NCI-H345 treated with DMSO at 0.1 percent for 48 hours (cell line): Measurements from ENCODE around the gene PTPN13.
"Not testable (repeated sequence)": the region's sequence is repeated elsewhere in the genome, so short reads cannot be mapped to it uniquely, and the experiment has no call there.

Experiments
- DNase-seq: peaks from one replicate; lab custom pipeline; 2025; ENCODE audit not compliant: unreplicated experiment; lab: John Stamatoyannopoulos, UW

Gene PTPN13

GRCh38 chr4:86641516-86642090 is 47.5 kb downstream of the PTPN13 start:
- no peak for DNase-seq

DNA sequence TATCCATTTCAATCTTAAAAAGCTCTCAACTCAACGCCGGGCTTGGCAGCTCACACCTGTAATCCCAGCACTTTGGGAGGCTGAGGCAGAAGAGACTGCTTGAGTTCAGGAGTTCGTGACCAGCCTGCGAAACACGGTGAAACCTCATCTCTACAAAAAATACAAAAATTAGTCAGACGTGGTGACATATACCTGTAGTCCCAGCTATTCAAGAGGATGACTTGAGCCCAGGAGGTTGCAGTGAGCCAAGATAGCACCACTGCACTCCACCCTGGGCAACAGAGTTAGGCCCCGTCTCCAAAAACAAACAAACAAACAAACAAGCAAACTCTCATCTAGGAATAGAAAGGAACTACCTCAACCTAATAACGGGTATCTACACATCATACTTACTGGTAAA is 50.8 kb downstream of the PTPN13 start:
- DNase-seq, result no peak

- DNase-seq, result no peak
Observed at GRCh38 chr4:86652332-86652932, 58.3 kb downstream of the PTPN13 start.

GRCh38 chr4:86653237-86653865 is 59.2 kb downstream of the PTPN13 start:
- no peak for DNase-seq

GRCh38 chr4:86656781-86657180 is 62.7 kb downstream of the PTPN13 start:
- DNase-seq, result not testable (repeated sequence)

- DNase-seq, result no peak
Observed at GRCh38 chr4:86657382-86657781, 63.3 kb downstream of the PTPN13 start.

DNA sequence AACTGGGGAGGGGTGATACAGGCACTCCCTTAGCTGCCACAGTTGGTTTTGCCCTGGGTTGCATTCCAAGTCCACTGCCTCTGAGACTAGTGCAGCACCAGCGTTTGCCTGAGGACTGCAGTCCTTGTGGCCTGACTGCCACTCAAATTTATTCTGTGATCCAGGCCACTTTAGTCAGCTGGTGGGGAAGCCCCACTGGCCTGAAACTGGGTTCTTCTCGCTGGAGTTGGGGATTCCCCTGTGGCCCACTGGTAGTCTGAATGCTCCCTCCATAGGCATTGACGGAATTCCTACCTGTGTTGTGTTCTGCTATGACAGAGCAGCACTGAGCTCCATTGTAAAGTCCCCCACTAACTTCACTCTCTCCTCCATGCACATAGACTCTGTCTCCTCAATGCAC is 63.8 kb downstream of the PTPN13 start:
- DNase-seq, result no peak

DNA sequence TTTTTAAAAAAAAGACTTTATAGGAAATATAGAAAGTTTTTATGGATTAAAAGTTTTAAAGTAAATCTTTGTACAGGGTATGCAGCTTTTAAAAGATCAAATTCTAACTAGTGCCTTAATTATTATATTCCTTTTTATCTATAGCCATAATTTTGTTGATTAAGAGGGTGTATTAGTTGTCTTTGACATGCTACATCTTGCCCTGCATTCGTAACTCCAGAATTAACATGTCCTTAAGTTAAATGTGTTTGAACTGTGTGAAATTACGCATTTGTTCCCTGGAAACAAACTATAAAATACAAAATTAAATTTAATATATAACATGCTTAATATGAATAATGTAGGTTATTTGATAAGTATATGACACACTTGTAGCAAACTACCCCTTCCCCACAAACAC is 66.3 kb downstream of the PTPN13 start:
- no peak for DNase-seq

- DNase-seq, result no peak
Observed at GRCh38 chr4:86661006-86661405, 66.9 kb downstream of the PTPN13 start.

- no peak for DNase-seq
Observed at GRCh38 chr4:86661418-86661817, 67.3 kb downstream of the PTPN13 start.

GRCh38 chr4:86664959-86665358 is 70.8 kb downstream of the PTPN13 start:
- no peak for DNase-seq

DNA sequence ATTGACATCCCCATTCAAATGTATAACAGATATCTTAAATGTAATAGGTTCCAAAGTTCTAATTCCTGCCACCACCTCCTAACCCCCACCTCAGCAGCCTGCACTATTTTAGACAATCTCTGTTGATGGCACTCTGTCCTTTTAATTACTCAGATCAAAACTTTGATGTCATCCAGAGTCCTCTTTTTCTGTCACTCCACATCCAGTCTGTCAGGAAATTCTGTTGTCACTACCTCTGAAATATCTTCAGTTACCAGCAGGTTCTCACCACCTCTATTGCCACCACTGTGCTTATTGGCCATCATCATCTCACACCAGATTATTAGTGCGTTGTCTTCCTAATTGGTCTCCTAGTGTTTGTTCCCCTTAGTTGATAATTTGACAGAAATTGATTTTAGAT is 76.2 kb downstream of the PTPN13 start:
- no peak for DNase-seq

DNA sequence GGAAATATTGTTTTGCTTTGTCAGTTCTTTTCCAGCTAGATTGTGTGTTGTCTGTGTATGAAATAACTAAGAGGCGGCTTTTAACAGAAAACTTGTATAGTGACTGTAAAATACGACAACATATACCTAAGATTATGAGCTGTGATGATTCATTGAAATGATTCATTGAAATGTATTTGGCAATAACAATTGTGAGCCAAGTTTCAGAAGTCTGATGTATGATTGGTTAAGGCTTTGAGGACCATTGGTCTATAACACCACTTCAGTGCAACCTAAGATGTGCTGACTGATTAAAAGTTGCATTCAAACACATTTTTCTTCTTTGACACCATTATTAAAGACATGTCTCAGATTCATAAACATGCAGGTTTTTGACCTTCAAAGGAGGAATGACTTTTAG is 76.6 kb downstream of the PTPN13 start:
- DNase-seq, result no peak

GRCh38 chr4:86675548-86675947 is 81.4 kb downstream of the PTPN13 start:
- no peak for DNase-seq

GRCh38 chr4:86678796-86679195 is 84.7 kb downstream of the PTPN13 start:
- DNase-seq, result no peak

DNA sequence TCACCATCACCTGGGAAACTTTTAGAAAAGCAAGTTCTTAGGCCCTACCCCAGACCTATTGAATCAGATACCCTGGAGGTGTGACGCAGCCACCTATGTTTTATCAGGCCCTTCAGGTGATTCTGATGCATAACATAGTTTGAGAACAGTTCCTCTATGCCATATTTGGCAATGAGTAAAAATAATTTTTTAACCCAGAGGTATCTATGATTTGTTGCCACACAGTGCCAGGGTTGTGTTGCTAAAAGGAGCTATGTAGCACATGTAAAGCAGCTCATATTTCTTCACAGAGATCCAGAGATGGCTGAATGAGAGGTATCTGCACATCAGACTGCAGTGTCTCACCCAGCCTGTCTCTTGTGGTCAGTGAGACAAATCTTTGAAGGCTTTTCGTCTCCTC is 85.3 kb downstream of the PTPN13 start:
- no peak for DNase-seq

DNA sequence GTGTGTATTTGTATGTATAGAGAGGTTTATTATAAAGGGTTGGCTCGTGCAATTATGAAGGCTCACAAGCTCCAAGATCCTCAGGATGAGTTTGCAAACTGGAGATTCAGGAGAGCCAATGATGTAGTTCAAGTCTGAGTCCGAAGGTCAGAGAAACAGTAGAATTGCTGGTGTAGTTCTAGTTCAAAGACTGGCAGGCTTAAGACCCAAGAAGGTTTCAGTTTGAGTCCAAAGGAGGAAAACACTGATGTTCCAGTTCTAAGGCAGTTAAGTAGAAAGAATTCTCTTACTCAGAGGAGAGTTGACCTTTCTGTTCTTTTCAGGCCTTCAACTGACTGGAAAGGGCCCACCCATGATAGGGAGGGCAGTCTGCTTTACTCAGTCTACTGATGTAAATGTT is 89.1 kb downstream of the PTPN13 start:
- no peak for DNase-seq

GRCh38 chr4:86683983-86684382 is 89.9 kb downstream of the PTPN13 start:
- DNase-seq, result no peak

DNA sequence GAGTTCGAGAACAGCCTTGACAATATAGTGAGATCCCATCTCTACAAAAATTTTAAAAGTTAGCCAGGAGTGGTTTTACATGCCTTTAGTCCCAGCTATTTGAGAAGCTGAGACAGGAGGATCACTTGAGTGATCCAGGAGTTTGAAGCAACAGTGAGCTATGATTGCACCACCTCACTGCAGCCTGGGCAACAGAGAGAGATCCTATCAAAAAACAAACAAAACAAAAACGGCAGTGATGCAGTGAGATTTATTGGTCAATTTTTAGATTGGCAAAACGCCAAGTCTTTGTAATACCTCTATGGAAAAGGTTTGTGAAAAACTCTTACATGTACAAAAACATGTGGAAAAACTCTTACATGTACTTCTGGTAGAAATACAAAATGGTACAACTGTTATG is 91.3 kb downstream of the PTPN13 start:
- no peak for DNase-seq

GRCh38 chr4:86686741-86687140 is 92.6 kb downstream of the PTPN13 start:
- no peak for DNase-seq

DNA sequence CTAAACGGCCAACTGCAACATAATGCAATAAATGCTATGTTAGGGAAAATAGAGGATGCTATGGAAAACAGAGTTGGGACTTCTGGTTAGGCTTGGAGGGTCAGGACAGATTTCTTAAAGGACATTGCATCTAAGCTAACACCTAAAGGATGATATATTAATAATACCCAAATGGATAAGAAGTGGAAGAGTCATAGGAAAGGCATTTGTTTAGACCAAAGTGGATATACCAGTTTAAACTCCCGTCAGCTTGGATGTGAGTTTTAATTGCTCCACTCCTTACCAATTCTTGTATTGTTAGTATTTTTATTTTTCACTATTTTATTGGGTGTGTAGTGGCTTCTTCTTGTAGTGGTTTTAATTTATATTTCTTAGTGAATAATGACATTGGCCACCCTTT is 93.9 kb downstream of the PTPN13 start:
- DNase-seq, result no peak

- no peak for DNase-seq
Observed at GRCh38 chr4:86704601-86705000, 110.5 kb downstream of the PTPN13 start.
